Mucosa of descending colon (tissue), 3 donors: Measurements from ENCODE around the gene PSMB10. TPM values are rescaled to one million over a fixed set of nuclear protein-coding genes. Genes with fewer than 3 reads are reported as not detected.

Experiments
- ATAC-seq: fragments of 200-7000 bp; cut with Tn5 transposase; one replicate; pipeline ENCODE4 v1.9.1; 2020; ENCODE audit warnings: mild to moderate bottlenecking, moderate library complexity
- DNase-seq, 3 donors: peaks; one replicate each; pipeline ENCODE4 v3.0.0-alpha.2; 2020
- H3K36me3 ChIP-seq: fragments of 200-600 bp; one replicate; pipeline ENCODE4 v1.8.0; 2021; ENCODE audit warnings: low read depth, mild to moderate bottlenecking
- H3K4me1 ChIP-seq: fragments of 200-600 bp; one replicate; pipeline ENCODE4 v1.8.0; 2021; ENCODE audit warnings: low read depth, mild to moderate bottlenecking
- H3K4me3 ChIP-seq: fragments of 200-600 bp; one replicate; pipeline ENCODE4 v1.8.0; 2021; ENCODE audit warnings: mild to moderate bottlenecking
- H3K9me3 ChIP-seq: fragments of 200-600 bp; one replicate; pipeline ENCODE4 v1.8.0; 2021; ENCODE audit warnings: mild to moderate bottlenecking
- intact Hi-C, 2 donors: fragments of 100-400 bp; cut with DNase I in 1 of 2; cut with micrococcal nuclease in 1 of 2; formaldehyde crosslinking; loops; one replicate each; pipeline versions ENCODE4 v1.11.0 to v1.11.1; 2022; cut with DNase I, micrococcal nuclease
- total RNA-seq, 3 donors: library from RNA; stranded (reverse); fragmentation: NEBNext Ultra II Directional in 2 of 3; extraction: Animal tissue kit (Norgen Biotek cat#: 25700) in 2 of 3; gene quantifications; one replicate each; pipeline versions ENCODE4 v1.2.1 to v1.2.4, GENCODE V29; 2021 to 2023
- TF ChIP-seq, protein P1 (sequence below): fragments of 200-600 bp; IDR thresholded peaks from one replicate; pipeline ENCODE4 v1.8.0; 2022; ENCODE audit warnings: antibody characterized with exemption, mild to moderate bottlenecking
- donor health status: DM: no; HTN: no; CAD: no; lungs with moderate emphysema.
- donor health status: DM: no; HTN: no; CAD: no.
- donor health status: DM: no; HTN: yes; CAD: no.

Gene PSMB10
- total RNA-seq, 3 donors from 2014 or later = 96.9 to 175 (median 139) TPM

- DNase-seq (no peak), ATAC-seq (no peak)
- Histone ChIP-seq H3K9me3 (no peaks in the 10 kb centered on the region), H3K36me3 (peaks cover under 1% of the 10 kb centered on the region), H3K4me1 (no peaks in the 10 kb centered on the region), H3K4me3 (no peak overlapping the region)
- TF ChIP-seq, protein P1, sequence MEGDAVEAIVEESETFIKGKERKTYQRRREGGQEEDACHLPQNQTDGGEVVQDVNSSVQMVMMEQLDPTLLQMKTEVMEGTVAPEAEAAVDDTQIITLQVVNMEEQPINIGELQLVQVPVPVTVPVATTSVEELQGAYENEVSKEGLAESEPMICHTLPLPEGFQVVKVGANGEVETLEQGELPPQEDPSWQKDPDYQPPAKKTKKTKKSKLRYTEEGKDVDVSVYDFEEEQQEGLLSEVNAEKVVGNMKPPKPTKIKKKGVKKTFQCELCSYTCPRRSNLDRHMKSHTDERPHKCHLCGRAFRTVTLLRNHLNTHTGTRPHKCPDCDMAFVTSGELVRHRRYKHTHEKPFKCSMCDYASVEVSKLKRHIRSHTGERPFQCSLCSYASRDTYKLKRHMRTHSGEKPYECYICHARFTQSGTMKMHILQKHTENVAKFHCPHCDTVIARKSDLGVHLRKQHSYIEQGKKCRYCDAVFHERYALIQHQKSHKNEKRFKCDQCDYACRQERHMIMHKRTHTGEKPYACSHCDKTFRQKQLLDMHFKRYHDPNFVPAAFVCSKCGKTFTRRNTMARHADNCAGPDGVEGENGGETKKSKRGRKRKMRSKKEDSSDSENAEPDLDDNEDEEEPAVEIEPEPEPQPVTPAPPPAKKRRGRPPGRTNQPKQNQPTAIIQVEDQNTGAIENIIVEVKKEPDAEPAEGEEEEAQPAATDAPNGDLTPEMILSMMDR = no peak
- intact Hi-C loops = loop anchor here in 1 of 2 donors (10.0 kb wide), 1 partner anchor 49 kb away; the partner anchor contains the start of genes CTRL and PSMB10
These were observed 51.1 kb downstream of the PSMB10 start for GRCh38 chr16:67885545-67885944.

DNA sequence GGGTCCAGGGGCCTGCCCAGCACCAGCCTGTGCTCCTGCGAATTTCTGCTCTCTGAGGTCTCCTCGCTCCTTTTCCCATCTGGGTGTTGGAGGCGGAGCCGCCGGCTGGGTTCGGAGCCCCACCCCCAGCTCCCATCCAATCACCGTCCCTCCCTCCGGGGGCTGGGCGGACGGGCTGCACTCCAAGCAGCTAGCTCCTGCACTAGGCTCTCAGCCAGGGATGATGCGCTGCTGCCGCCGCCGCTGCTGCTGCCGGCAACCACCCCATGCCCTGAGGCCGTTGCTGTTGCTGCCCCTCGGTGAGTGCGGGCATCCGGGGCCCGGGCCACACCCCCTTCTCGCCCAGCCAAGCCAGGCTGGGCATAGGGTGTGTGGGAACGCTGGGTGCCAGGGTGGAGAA is 52.0 kb downstream of the PSMB10 start, which contains the start of gene NRN1L:
NRN1L (plus strand) TSS at position 202 of the 400 bp plus-strand sequence; CDS start at position 221, 19 bp downstream.
- Histone ChIP-seq H3K4me1 (no peaks in the 10 kb centered on the region), H3K4me3 (no peak within 1 kb of the TSS), H3K36me3 (peaks cover 4% of the 10 kb centered on the region), H3K9me3 (no peaks in the 10 kb centered on the region)
- TF ChIP-seq, protein P1 = no peak
- intact Hi-C loops = loop anchor here in 1 of 2 donors (10.0 kb wide), 1 partner anchor 50 kb away; the partner anchor contains the start of genes CTRL and PSMB10
- DNase-seq (peak; percentile 73 to 80 (median 80)), ATAC-seq (peak; percentile 64)

Other genes with a start within 250 kb of the PSMB10 start
- 10 to 100 TPM; 25.6 to 29.2 (median 27.9) TPM for gene GFOD2, start 217.5 kb downstream of the PSMB10 start, total RNA-seq
- gene RANBP10, start 130.3 kb downstream of the PSMB10 start, total RNA-seq = 10 to 100 TPM; 19.6 to 24.1 (median 20.6) TPM
- 1 to 10 TPM in 1 of 3 donors, under 1 TPM in 2; 0.41 to 2.0 (median 0.48) TPM for gene TSNAXIP1, start 130.0 kb downstream of the PSMB10 start, total RNA-seq
- 10 to 100 TPM; 18.1 to 43.3 (median 20.5) TPM for gene THAP11, start 94.5 kb downstream of the PSMB10 start, total RNA-seq
- 10 to 100 TPM; 56.0 to 69.3 (median 58.0) TPM for gene NUTF2, start 89.9 kb downstream of the PSMB10 start, total RNA-seq
- 10 to 100 TPM; 33.2 to 55.0 (median 36.6) TPM for gene CENPT, start 89.2 kb downstream of the PSMB10 start, total RNA-seq
- 10 to 100 TPM; 58.3 to 82.0 (median 64.6) TPM for gene EDC4, start 63.8 kb downstream of the PSMB10 start, total RNA-seq
- gene NRN1L, start 52.0 kb downstream of the PSMB10 start, total RNA-seq = under 1 TPM in 2 of 3 donors, not detected in 1; 0.49 to 0.99 TPM
- gene PSKH1, start 43.6 kb downstream of the PSMB10 start, total RNA-seq = 10 to 100 TPM; 33.8 to 43.3 (median 38.1) TPM
- 1 to 10 TPM in 1 of 3 donors, under 1 TPM in 2; 0.61 to 2.3 (median 0.80) TPM for gene CTRL, start 5.0 kb downstream of the PSMB10 start, total RNA-seq
- gene LCAT, start 7.3 kb upstream of the PSMB10 start, total RNA-seq = 10 to 100 TPM in 1 of 3 donors, 1 to 10 TPM in 2; 2.2 to 20.3 (median 9.4) TPM
- 10 to 100 TPM in 2 of 3 donors, 1 to 10 TPM in 1; 4.0 to 68.5 (median 22.2) TPM for gene SLC12A4, start 31.8 kb upstream of the PSMB10 start, total RNA-seq
- not detected for gene DPEP3, start 43.6 kb upstream of the PSMB10 start, total RNA-seq
- gene DPEP2, start 62.6 kb upstream of the PSMB10 start, total RNA-seq = 1 to 10 TPM; 1.5 to 2.8 (median 1.6) TPM
- not detected for gene DPEP2NB, start 79.1 kb upstream of the PSMB10 start, total RNA-seq
- 1 to 10 TPM; 6.1 to 7.2 (median 6.8) TPM for gene DDX28, start 86.4 kb upstream of the PSMB10 start, total RNA-seq
- gene DUS2, start 86.4 kb upstream of the PSMB10 start, total RNA-seq = 10 to 100 TPM; 11.6 to 13.5 (median 12.6) TPM
- gene NFATC3, start 148.5 kb upstream of the PSMB10 start, total RNA-seq = 10 to 100 TPM; 24.2 to 44.0 (median 25.5) TPM